HG02623 (cell line): ENCODE results near the gene IKZF1.

Experiments
- ATAC-seq: cut with Tn5 transposase; IDR thresholded peaks from one replicate; pipeline ENCODE4 v1.9.1; 2021; ENCODE audit warnings: moderate library complexity; ENCODE audit not compliant: unreplicated experiment

The IKZF1 gene

DNA sequence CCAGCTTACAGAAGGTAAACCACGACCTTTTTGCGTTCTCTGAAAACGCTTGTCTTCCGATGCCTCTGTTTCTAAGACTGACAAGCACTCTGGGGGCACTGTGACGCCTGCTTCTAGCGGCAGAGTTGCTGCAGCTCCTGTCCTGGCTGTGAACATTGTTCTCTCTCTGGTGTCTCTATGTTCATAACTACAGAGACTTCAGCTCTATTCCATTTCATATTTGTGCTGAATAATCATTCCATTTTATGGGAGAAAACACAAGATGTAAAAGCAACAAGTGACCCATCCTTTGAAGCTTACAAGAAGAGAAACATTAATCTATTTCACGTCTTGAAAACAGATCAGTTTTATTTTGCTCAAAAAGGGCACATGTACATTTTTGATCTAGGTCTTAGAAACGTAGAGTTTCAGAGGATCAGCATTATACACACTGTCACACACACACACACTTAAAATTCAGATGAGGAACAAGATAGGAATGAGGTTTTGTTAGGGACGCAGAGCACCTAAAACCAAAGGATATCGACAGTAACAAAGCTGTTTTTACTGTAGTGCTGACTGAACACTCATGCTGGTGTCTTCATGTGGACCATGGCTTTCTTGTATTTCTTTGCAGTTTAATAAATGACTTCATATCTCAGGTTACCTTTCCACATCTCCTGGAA lies 3.0 kb downstream of the IKZF1 start:
- no peak for ATAC-seq

DNA sequence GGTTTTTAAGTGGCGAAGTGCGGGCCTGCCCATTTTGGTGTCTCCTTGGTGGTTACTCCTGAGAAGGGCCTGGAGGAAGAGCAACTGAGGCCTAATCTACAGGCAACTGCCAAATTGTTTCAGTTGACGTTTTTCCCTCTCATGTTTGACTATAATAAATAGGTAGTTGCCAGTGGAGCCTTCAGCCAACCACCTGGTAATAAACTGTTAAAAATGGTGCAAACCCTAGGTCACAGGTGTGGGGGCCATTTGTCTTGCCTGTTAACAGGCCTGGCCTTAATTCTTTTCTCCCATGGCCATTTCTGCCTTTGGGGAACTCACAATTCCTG lies 3.7 kb downstream of the IKZF1 start:
- no peak for ATAC-seq

DNA sequence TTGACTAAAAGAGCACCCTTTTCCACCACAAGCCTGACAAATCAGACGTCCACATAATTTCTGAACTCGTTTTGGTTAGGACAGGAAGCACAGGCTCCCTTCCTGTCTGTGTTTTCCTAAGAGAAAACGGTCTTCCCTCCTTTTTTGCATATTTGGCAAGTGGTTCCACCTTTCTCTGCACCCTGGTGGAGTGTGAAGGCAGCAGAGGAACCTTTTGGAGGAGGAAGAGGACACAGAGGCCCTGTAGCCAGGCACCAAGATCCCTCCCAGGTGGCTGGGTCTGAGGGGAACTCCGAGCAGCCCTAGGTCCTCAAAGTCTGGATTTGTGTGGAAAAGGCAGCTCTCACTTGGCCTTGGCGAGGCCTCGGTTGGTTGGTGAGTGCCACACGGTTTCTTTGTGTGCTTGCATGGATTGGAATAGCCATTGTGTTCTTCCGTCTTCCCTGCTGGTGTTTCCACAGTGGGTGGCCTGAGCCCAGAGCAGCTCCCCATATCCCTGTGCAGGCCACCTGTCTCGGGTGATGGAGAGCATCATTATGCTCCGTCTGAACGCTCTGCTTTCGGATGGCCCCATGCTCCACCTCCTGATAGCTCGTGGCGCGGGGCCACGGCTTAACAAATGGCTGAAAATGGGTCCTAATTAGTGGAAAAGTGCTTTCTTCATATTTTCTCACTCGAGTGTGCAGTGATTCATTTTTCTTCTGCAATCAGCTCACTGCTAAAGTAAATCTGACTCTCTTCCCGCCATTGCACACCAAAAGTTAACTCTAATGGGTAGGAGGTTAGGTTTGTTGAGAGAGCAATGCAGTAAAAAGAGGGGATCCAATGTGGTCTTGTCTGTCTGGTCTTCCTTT lies 4.2 kb downstream of the IKZF1 start:
- no peak for ATAC-seq

DNA sequence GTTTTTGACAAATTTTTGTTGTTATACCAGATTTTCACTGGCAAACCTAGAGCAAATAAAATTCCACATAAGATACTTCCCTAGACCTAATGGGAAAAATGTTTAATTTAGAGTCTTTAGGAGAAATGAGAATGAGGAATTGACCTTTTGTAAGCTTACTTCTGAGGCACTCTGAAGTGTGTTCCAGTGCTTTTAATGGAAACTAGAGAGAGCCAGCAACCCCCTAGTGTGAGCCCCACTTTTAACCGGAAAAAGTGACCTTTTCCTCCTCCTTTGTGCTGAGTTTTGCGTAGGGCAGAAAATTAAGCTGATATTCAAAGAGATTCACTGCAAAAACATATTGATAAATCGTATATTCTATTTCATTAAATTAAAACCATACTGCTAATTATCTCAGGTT lies 5.2 kb downstream of the IKZF1 start:
- no peak for ATAC-seq

- no peak for ATAC-seq
These were observed 5.8 kb downstream of the IKZF1 start for GRCh38 chr7:50310361-50310760.

DNA sequence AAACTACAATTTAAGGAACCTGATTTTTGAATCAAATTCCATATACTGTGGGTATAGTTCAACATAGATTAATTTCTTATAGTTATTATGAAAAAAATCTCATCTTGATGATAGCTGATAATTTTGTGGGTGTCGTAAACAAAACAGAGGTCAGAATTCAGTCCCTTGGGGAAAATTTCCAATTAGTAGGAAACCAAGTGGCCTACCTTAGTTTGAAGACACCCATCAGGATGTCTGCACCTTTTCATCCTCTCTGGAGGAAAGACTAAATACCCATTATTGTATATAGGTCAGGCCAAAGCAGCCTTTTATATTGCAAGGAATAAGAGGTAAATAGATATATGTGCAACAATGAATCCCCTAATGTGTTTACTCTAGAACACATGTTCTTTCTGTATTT lies 6.4 kb downstream of the IKZF1 start:
- ATAC-seq, result no peak

- ATAC-seq, result no peak
These were observed 8.0 kb downstream of the IKZF1 start for GRCh38 chr7:50312250-50313162.

GRCh38 chr7:50314836-50315592 lies 10.5 kb downstream of the IKZF1 start:
- ATAC-seq, result no peak

- no peak for ATAC-seq
These were observed 11.5 kb downstream of the IKZF1 start for GRCh38 chr7:50315739-50316671.

GRCh38 chr7:50317221-50317678 lies 12.7 kb downstream of the IKZF1 start:
- peak; percentile 47 for ATAC-seq

DNA sequence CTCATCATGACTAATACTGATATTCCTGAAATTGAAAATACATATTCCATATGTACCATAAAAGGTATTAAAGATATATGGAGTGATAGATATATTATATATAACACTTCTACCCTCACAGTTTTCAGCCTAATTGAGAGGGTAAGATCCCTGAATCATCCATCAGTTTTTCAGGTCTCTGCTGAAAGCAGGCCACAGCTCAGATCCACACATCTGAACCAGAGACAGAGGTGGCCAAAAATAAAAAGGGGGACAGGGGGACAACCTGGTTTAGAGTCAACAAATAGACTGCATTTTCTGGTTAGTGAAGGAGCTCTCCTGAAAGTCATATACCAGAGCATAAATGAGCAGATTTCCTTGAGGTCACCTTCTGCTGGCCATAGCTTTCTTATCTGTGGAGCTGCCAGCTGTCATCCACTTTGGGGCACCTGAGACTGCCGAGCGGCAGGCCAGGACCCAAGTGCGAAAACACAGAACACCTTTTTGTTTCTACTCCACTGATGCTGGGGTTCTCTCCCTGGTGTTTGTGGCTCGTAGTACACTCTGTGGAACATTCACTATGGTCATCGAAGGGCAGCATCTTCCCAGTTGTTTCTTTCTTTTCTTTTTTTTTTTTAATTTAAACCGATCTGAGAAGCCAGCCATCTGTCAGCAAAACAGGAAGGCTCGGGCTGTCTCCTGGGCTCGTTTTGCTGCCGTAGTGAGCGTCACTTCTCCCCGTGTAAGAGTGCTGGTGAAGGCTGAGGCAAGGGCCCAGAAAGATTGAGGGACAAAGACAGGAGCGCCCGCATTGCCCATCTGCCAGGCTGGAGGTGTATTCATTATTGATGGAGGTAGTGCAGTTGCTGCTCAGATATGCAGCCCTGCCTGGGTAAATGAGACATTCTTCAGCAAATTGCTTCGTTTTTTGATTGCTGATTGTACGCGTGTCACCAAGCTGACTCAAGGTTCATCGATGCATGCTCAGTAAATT lies 13.5 kb downstream of the IKZF1 start:
- no peak for ATAC-seq

DNA sequence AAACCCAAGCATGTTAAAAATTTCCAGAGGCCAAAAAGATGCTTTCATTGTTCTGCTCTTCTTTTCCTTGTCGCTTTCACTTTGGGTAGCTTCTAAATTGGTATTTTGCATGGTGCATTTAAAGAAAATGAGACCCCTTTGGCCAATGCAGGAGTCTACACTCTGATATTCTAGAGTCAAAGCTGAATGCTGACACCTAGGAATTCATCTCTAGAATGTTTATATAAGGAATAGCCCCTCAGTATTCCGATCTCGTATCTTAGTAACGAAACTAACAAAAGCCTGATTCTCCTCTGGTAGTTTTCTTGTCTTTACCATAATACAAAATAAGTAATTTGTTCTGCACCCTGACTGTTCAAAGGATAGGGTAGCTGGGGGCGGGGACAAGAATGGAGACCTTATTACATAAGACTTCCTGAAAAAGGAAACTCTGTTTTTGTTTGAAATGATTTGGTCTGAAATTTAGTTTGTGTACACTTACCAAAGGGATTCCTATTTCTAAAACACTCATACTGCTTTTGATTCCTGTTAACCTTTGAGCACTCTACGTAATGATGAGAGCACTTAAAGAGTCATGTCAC lies 17.1 kb downstream of the IKZF1 start:
- no peak for ATAC-seq

DNA sequence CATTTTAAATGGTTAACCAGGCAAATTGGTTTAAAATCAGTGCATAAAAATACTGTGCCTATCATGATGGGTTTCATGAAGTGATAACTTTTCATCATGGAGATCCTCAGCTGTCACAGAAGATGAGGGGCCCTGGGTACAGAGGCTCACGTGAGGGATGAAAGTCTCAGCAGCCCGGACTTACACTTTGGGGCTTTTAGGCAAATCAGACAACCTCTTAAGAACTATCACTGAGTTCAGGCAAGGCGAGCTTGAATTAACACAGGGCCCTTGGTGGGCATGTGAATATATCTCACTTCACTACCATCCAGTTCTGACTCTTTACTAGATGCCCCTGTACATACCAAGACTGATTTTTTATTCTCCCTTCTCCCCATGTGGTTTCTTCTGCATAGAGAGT lies 19.6 kb downstream of the IKZF1 start:
- no peak for ATAC-seq

DNA sequence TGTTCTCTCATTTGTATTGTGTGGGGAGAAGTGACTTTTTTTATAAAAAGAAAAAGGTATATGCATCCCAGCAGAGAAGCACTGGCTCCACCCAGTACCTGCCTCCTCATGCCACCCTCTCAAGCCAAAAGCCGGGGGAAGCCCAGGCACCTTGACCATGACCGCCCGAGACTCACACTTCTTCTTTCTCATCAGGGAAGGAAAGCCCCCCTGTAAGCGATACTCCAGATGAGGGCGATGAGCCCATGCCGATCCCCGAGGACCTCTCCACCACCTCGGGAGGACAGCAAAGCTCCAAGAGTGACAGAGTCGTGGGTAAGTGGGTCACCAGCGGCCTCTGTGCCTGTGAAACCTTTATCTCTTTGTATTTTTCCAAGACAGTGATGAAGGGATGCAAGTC lies 22.9 kb downstream of the IKZF1 start:
- peak; percentile 35 for ATAC-seq

- peak; percentile 20 for ATAC-seq
These were observed 25.3 kb downstream of the IKZF1 start for GRCh38 chr7:50329775-50330174.

- ATAC-seq, result no peak
These were observed 25.7 kb downstream of the IKZF1 start for GRCh38 chr7:50330254-50330653.

GRCh38 chr7:50330696-50331095 lies 26.2 kb downstream of the IKZF1 start:
- ATAC-seq, result no peak

- peak; percentile 70 for ATAC-seq
These were observed 27.2 kb downstream of the IKZF1 start for GRCh38 chr7:50331564-50332208.
